ENCODE results near the gene KCNT2. TPM values are rescaled to one million over a fixed set of nuclear protein-coding genes. Genes with fewer than 3 reads are reported as not detected.

Gene KCNT2
- total RNA-seq, 1 donor from 2014 or later: 26.2 TPM

DNA sequence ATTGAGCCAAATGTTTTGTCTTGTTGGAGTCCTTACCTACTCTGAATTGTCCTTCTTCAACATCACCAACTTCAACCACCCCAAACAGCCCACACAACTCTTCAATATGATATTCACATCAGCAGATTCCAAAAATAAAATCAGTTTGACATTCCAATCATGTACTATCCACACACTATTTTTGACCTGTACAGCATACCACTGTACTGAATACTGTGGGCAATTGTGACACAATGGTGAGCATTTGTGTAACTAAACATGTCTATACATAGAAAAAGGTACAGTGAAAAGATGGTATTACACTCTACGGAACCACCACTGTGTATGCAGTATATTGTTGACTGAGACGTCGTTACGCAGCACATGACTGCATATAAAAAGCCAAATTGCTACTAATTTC is 223.1 kb downstream of the KCNT2 start:
- Mint-ChIP-seq H3K27me3 (ENCODE audit: unreplicated experiment) (no peaks in the 10 kb centered on the region), H3K36me3 (ENCODE audit: unreplicated experiment) (peaks cover 27% of the 10 kb centered on the region), H3K9me3 (ENCODE audit: unreplicated experiment) (peaks cover 13% of the 10 kb centered on the region), H3K27ac (ENCODE audit: unreplicated experiment) (no peak overlapping the region), H3K4me1 (ENCODE audit: unreplicated experiment) (peaks cover 12% of the 10 kb centered on the region), H3K4me3 (ENCODE audit: unreplicated experiment) (no peak overlapping the region)
- TF ChIP-seq, protein P1, sequence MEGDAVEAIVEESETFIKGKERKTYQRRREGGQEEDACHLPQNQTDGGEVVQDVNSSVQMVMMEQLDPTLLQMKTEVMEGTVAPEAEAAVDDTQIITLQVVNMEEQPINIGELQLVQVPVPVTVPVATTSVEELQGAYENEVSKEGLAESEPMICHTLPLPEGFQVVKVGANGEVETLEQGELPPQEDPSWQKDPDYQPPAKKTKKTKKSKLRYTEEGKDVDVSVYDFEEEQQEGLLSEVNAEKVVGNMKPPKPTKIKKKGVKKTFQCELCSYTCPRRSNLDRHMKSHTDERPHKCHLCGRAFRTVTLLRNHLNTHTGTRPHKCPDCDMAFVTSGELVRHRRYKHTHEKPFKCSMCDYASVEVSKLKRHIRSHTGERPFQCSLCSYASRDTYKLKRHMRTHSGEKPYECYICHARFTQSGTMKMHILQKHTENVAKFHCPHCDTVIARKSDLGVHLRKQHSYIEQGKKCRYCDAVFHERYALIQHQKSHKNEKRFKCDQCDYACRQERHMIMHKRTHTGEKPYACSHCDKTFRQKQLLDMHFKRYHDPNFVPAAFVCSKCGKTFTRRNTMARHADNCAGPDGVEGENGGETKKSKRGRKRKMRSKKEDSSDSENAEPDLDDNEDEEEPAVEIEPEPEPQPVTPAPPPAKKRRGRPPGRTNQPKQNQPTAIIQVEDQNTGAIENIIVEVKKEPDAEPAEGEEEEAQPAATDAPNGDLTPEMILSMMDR (IDR thresholded peaks at IDR 0.05): no peak
- DNase-seq (ENCODE audit: extremely low spot score, unreplicated experiment): no peak

DNA sequence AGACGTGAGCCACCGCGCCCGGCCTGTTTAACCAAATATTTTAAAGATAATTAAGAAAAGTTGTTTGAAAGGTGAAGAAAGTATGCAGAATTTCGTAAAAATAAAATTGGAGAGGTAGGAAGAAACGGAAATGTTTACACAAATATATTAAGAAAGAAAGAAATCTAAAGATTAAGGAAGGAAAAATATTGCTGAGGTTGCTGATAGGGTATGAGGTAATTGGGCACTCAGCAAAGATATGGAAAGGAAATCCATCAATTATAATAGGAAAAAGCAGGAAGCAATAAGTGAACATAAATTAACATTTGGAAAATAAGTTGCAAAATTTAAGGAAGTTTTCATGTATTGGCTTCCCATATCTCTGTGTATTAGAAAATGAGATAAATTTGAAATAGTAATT is 225.9 kb downstream of the KCNT2 start:
- Mint-ChIP-seq H3K4me3 (ENCODE audit: unreplicated experiment) (no peak overlapping the region), H3K27ac (ENCODE audit: unreplicated experiment) (no peak overlapping the region), H3K27me3 (ENCODE audit: unreplicated experiment) (no peaks in the 10 kb centered on the region), H3K9me3 (ENCODE audit: unreplicated experiment) (peaks cover 5% of the 10 kb centered on the region), H3K36me3 (ENCODE audit: unreplicated experiment) (peaks cover 19% of the 10 kb centered on the region), H3K4me1 (ENCODE audit: unreplicated experiment) (peaks cover 5% of the 10 kb centered on the region)
- no peak for DNase-seq (ENCODE audit: extremely low spot score, unreplicated experiment)
- TF ChIP-seq, protein P1 (IDR thresholded peaks at IDR 0.05): no peak

DNA sequence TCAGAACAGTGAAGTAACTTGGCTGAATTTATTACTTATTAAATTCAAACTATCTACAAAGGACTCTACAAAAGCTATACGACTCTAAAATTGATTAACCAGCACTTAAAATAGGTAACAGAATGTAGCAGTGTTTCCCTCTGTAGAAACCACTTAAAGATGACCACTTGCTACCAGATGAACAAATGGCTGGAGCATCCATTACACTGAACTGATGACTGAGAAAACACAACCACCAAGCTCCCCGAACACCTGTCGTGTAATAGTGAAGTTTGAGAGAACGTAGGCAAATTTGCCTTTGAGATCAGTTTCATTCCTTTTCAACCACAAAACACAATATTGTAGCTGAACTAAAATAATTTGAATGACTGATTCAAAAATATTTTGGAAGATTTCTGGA is 226.7 kb downstream of the KCNT2 start:
- TF ChIP-seq, protein P1 (IDR thresholded peaks at IDR 0.05): no peak
- Mint-ChIP-seq H3K9me3 (ENCODE audit: unreplicated experiment) (no peaks in the 10 kb centered on the region), H3K4me1 (ENCODE audit: unreplicated experiment) (peaks cover 5% of the 10 kb centered on the region), H3K27ac (ENCODE audit: unreplicated experiment) (no peak overlapping the region), H3K27me3 (ENCODE audit: unreplicated experiment) (no peaks in the 10 kb centered on the region), H3K4me3 (ENCODE audit: unreplicated experiment) (no peak overlapping the region), H3K36me3 (ENCODE audit: unreplicated experiment) (peaks cover 17% of the 10 kb centered on the region)
- DNase-seq (ENCODE audit: extremely low spot score, unreplicated experiment): no peak

DNA sequence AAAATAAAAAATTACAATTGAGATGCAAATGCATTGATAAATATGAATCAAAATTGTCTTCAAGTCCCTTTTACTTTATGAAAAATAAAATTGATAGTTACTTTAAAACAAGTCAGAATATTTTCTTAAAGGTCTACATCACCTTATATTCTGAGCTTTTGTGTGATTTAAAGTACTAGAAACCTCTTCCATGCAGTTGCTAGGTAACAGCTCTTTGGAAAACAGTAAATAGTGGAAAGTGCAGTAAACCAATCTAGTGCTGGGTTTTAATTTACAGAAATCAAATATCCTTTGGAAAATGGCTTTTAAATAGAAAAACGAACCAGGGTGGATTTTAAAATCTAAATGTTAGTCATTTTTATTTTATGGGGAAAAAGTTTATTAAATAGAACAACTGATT is 227.9 kb downstream of the KCNT2 start:
- TF ChIP-seq, protein P1 (IDR thresholded peaks at IDR 0.05): no peak

DNA sequence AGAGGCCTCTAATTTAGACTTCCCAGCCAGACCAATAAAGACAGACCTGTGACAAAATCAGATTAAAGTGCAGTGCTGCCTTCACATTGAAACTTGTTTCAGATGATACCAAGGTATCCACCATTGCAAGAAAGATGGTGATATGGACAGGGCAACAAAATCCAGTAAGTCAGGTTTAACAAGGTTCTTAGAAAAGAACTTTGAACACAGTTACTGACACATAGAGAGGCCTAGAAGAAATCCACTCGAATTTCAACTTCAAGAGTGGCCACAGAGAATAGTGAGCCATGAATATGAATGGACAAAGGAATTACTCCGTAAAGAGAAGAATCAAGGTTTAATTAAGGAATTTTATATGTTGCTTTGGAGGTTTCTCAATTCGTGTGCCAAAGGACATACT is 230.4 kb downstream of the KCNT2 start:
- H3K4me1 Mint-ChIP-seq (ENCODE audit: unreplicated experiment): peaks cover 20% of the 10 kb centered on the region
- H3K27ac Mint-ChIP-seq (ENCODE audit: unreplicated experiment): no peak overlapping the region
- H3K4me3 Mint-ChIP-seq (ENCODE audit: unreplicated experiment): no peak overlapping the region
- H3K36me3 Mint-ChIP-seq (ENCODE audit: unreplicated experiment): peaks cover 5% of the 10 kb centered on the region
- no peaks in the 10 kb centered on the region for H3K9me3 Mint-ChIP-seq (ENCODE audit: unreplicated experiment)
- no peak for DNase-seq (ENCODE audit: extremely low spot score, unreplicated experiment)
- TF ChIP-seq, protein P1 (IDR thresholded peaks at IDR 0.05): no peak
- no peaks in the 10 kb centered on the region for H3K27me3 Mint-ChIP-seq (ENCODE audit: unreplicated experiment)

More for the DNA sequence above, 227.9 kb downstream of the KCNT2 start:
- no peak for DNase-seq (ENCODE audit: extremely low spot score, unreplicated experiment)
- Mint-ChIP-seq H3K27ac (ENCODE audit: unreplicated experiment) (no peak overlapping the region), H3K4me1 (ENCODE audit: unreplicated experiment) (peaks cover 8% of the 10 kb centered on the region), H3K36me3 (ENCODE audit: unreplicated experiment) (peaks cover 12% of the 10 kb centered on the region), H3K4me3 (ENCODE audit: unreplicated experiment) (no peak overlapping the region), H3K27me3 (ENCODE audit: unreplicated experiment) (no peaks in the 10 kb centered on the region), H3K9me3 (ENCODE audit: unreplicated experiment) (no peaks in the 10 kb centered on the region)

Data from osteocyte (in vitro differentiated cells).